ENCODE results near the gene DSP. TPM values are rescaled to one million over a fixed set of nuclear protein-coding genes. Genes with fewer than 3 reads are reported as not detected.
A peak's percentile ranks its signal among the peaks of the same experiment; 100 is the strongest.

DSP gene
- total and polyA plus RNA-seq, 7 donors, result 4.2 to 61.3 (median 5.0) TPM

DNA sequence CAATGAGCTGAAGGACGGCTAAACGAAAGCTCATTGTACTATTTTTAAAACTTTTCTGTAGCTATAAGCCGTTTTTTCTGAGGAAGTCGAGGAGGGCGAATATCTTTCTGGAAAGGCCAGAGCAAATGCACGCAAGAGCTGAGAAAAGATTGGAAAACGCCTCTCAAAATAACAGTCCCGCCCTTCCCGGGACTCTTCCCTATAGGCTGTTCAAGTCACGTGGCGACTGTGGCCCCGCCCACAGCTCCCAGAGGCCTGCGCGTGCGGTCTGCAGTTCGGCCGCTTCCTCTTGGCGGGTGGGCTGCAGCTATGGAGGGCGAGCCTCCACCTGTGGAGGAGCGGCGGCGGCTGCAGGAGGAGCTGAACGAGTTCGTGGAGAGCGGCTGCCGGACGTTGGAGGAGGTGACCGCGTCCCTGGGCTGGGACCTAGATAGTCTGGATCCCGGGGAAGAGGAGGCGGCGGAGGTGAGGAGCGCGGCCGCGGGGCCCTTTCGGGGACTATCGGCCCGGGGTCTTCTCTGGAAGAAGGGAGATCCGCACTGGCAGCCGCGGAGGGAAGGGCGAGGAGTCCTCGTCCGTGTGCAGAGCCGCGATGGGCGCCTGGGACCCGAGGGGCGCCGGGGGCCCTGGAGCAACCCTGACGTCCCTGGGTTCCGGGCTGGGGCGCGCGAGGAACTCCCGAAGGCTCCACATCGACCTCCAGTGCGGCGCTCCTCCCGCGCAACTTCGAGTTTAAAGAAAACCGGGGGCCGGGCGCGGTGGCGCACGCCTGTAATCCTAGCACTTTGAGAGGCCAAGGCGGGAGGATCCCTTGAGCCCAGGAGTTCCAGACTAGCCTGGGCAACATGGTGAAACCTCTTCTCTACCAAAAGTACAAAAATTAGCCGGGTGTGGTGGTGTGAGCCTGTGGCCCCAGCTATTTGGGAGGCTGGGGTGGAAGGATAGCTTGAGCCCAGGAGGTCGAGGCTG is 48.8 kb downstream of the DSP start, which contains the start of gene SNRNP48:
TSS of gene SNRNP48 (plus strand) at position 250 of the 969 bp plus-strand sequence. CDS start at position 310, 60 bp downstream.
- H3K27me3 ChIP-seq, result no peaks in the 10 kb centered on the region
- H3K9me3 ChIP-seq, result no peaks in the 10 kb centered on the region
- 1% methylated on average over 72 of the region's 72 CpGs for WGBS, 2 donors
- DNase-seq, result peak; percentile 97
- peak; percentile 79 to 93 (median 90) for TF ChIP-seq POLR2AphosphoS5 (IDR thresholded peaks at IDR 0.05)
- peak; percentile 43 to 81 for TF ChIP-seq POLR2A (IDR thresholded peaks at IDR 0.05)
- TF ChIP-seq EP300 (IDR thresholded peaks at IDR 0.05), result no peak
- TF ChIP-seq, protein P1, sequence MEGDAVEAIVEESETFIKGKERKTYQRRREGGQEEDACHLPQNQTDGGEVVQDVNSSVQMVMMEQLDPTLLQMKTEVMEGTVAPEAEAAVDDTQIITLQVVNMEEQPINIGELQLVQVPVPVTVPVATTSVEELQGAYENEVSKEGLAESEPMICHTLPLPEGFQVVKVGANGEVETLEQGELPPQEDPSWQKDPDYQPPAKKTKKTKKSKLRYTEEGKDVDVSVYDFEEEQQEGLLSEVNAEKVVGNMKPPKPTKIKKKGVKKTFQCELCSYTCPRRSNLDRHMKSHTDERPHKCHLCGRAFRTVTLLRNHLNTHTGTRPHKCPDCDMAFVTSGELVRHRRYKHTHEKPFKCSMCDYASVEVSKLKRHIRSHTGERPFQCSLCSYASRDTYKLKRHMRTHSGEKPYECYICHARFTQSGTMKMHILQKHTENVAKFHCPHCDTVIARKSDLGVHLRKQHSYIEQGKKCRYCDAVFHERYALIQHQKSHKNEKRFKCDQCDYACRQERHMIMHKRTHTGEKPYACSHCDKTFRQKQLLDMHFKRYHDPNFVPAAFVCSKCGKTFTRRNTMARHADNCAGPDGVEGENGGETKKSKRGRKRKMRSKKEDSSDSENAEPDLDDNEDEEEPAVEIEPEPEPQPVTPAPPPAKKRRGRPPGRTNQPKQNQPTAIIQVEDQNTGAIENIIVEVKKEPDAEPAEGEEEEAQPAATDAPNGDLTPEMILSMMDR (IDR thresholded peaks at IDR 0.05), result no peak
- H3K4me3 ChIP-seq, result peak within 1 kb of the TSS; percentile 80 to 93 (median 92)
- H3K36me3 ChIP-seq, result peaks cover 0 to 18% (median 4%) of the 10 kb centered on the region in 4 donors
- intact Hi-C loops (cut with DNase I), result loop anchor here (5.0 to 10.0 kb wide), 3 partner anchors 203 to 475 kb away; partner anchors contain the start of genes BLOC1S5, CAGE1 and RIOK1
- H3K4me1 ChIP-seq, result peaks cover 0 to 29% (median 24%) of the 10 kb centered on the region in 4 donors
- H3K27ac ChIP-seq, result peak within 1 kb of the TSS; percentile 66 to 84 (median 78)

DNA sequence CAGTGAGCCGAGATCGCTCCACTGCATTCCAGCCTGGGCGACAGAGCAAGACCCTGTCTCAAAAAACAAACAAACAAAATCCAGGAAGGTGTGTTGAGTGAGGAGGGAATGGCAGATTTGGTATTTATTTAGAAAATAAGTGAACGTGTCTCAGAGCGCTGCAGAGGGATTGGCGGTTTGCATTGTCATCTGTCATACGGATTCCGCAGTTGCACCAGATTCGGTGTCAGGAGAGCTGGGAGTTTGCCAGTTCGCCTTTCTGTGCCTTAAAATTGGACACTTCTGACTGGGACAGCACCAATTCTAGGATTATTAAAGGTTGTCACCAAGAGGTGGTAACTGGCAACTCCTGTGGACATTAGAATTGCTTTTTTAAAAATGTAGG is 49.4 kb downstream of the DSP start:
- H3K4me1 ChIP-seq, result peaks cover 0 to 29% (median 24%) of the 10 kb centered on the region in 4 donors
- H3K36me3 ChIP-seq, result peaks cover 0 to 25% (median 10%) of the 10 kb centered on the region in 4 donors
- H3K9me3 ChIP-seq, result no peaks in the 10 kb centered on the region
- no peak for TF ChIP-seq EP300 (IDR thresholded peaks at IDR 0.05)
- no peak for TF ChIP-seq POLR2A (IDR thresholded peaks at IDR 0.05)
- TF ChIP-seq, protein P1 (IDR thresholded peaks at IDR 0.05), result no peak
- TF ChIP-seq POLR2AphosphoS5 (IDR thresholded peaks at IDR 0.05), result no peak
- H3K27ac ChIP-seq, result peak overlapping the region; percentile 66 to 84 (median 78)
- 16 to 27% methylated on average over 10 of the region's 10 CpGs for WGBS, 2 donors
- intact Hi-C loops (cut with DNase I), result loop anchor here (5.0 to 10.0 kb wide), 3 partner anchors 204 to 474 kb away; partner anchors contain the start of genes BLOC1S5, CAGE1 and RIOK1
- DNase-seq, result no peak
- H3K4me3 ChIP-seq, result peak overlapping the region; percentile 80 to 93 (median 92)
- H3K27me3 ChIP-seq, result no peaks in the 10 kb centered on the region

DNA sequence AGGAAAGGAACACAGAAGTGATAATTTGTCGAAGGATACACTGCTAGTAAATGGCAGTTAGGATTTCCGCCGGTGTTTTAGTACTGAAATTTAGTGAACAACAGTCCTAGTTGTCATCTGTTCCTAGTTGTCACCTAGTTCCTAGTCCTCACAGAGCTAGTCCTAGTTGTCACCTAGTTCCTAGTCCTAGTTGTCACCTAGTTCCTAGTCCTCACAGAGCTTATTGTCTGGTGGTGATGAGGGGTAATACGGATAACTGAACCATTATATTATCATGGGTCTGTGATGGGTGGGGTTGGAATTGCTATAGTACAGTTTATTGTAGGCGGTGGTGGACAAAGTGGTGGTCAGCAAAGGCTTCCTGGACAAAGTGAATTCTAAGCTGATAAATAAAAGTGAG is 50.3 kb downstream of the DSP start:
- no peaks in the 10 kb centered on the region for H3K27me3 ChIP-seq
- H3K9me3 ChIP-seq, result no peaks in the 10 kb centered on the region
- intact Hi-C loops (cut with DNase I), result loop anchor here (5.0 to 10.0 kb wide), 3 partner anchors 204 to 473 kb away; partner anchors contain the start of genes BLOC1S5, CAGE1 and RIOK1
- H3K36me3 ChIP-seq, result peaks cover 0 to 33% (median 11%) of the 10 kb centered on the region in 4 donors
- WGBS, 2 donors, result 94 to 96% methylated on average over 5 of the region's 5 CpGs
- H3K27ac ChIP-seq, result no peak overlapping the region
- H3K4me1 ChIP-seq, result peaks cover 0 to 29% (median 24%) of the 10 kb centered on the region in 4 donors
- no peak overlapping the region for H3K4me3 ChIP-seq
- DNase-seq, result no peak
- TF ChIP-seq, protein P1 (IDR thresholded peaks at IDR 0.05), result no peak

DNA sequence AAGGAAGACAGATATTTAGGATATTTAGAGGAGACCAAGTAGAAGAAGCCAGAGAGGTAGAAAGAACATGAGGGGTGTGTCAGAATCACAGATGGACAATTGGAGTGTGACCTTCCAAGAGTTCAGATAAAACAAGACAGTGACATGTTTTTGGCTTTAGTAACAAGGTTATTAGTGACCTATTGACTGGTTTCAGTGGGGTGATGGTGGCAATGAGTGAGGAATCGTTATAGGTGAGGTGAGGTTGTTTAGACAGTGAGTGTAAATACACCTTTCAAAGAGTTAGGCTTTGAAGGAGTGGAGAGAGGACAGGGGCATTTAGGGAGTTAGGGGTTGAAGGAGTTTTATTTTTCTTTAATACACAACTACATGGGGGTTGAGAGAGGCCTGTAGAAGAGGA is 51.8 kb downstream of the DSP start:
- WGBS, 2 donors, result 46 to 83% methylated on average over 1 of the region's 1 CpG
- Histone ChIP-seq H3K36me3 (peaks cover 0 to 45% (median 15%) of the 10 kb centered on the region in 4 donors), H3K4me1 (peaks cover 0 to 29% (median 24%) of the 10 kb centered on the region in 4 donors), H3K4me3 (no peak overlapping the region), H3K9me3 (no peaks in the 10 kb centered on the region), H3K27me3 (no peaks in the 10 kb centered on the region), H3K27ac (no peak overlapping the region)
- TF ChIP-seq, protein P1 (IDR thresholded peaks at IDR 0.05), result no peak
- TF ChIP-seq EP300 (IDR thresholded peaks at IDR 0.05) (no peak), POLR2AphosphoS5 (IDR thresholded peaks at IDR 0.05) (no peak), POLR2A (IDR thresholded peaks at IDR 0.05) (no peak)
- intact Hi-C loops (cut with DNase I), result loop anchor here (5.0 to 10.0 kb wide), 3 partner anchors 206 to 472 kb away; partner anchors contain the start of genes BLOC1S5, CAGE1 and RIOK1
- no peak for DNase-seq

Data from sigmoid colon (tissue), 7 donors.